GM18511 (cell line): Measurements from ENCODE around the gene UNC5B.
"Not testable (repeated sequence)": the region's sequence is repeated elsewhere in the genome, so short reads cannot be mapped to it uniquely, and the experiment has no call there.

Source experiments
- ATAC-seq: cut with Tn5 transposase; IDR thresholded peaks from one replicate; pipeline ENCODE4 v1.9.1; 2021; ENCODE audit warnings: mild to moderate bottlenecking, moderate library complexity; ENCODE audit not compliant: unreplicated experiment

The UNC5B gene

GRCh38 chr10:71294091-71294561 lies 81.8 kb downstream of the UNC5B start:
- no peak for ATAC-seq

DNA sequence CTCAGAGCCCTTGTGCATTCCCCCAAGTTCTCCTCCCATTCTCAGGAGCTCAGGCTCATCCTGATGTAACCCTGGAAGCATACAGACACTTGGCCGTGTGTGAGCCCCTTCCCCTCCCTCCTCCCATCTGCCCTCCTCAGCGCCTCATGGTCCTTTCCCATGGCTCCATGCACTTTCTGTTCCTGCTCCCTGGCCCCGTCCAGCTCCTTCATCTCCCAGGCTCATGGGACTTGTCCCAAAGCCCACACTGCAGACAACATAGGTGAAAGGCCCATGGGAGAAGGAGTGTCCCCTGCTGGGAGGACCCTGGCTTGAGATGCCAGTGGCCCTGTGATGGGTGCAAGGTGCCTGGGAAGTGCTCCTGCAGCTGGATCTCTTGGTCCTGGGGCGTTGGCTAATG lies 82.5 kb downstream of the UNC5B start:
- ATAC-seq = no peak

- ATAC-seq = no peak
Measured at GRCh38 chr10:71295641-71296040, 83.3 kb downstream of the UNC5B start.

GRCh38 chr10:71296086-71296485 lies 83.7 kb downstream of the UNC5B start:
- ATAC-seq = no peak

- not testable (repeated sequence) for ATAC-seq
Measured at GRCh38 chr10:71296811-71297210, 84.4 kb downstream of the UNC5B start.

GRCh38 chr10:71297343-71297742 lies 85.0 kb downstream of the UNC5B start:
- no peak for ATAC-seq

DNA sequence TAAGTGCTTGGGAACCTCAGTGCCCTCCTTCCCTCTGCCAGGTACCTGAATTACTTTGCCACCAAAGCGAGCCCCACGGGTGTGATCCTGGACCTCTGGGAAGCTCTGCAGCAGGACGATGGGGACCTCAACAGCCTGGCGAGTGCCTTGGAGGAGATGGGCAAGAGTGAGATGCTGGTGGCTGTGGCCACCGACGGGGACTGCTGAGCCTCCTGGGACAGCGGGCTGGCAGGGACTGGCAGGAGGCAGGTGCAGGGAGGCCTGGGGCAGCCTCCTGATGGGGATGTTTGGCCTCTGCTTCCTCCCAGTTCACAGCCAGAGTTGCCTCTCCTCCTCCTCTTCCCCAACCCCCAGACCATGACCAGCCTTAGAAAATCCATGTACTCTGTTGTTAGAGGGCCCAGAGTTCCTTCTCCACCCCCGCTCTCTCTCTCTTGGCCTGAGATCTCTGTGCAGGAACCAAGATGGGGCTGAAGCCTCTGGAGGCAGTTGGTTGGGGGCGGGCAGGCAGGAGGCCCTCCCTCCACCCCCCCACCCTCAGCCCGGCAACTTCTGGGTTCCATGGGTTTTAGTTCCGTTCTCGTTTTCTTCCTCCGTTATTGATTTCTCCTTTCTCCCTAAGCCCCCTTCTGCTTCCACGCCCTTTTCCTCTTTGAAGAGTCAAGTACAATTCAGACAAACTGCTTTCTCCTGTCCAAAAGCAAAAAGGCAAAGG lies 86.9 kb downstream of the UNC5B start:
- ATAC-seq = no peak

DNA sequence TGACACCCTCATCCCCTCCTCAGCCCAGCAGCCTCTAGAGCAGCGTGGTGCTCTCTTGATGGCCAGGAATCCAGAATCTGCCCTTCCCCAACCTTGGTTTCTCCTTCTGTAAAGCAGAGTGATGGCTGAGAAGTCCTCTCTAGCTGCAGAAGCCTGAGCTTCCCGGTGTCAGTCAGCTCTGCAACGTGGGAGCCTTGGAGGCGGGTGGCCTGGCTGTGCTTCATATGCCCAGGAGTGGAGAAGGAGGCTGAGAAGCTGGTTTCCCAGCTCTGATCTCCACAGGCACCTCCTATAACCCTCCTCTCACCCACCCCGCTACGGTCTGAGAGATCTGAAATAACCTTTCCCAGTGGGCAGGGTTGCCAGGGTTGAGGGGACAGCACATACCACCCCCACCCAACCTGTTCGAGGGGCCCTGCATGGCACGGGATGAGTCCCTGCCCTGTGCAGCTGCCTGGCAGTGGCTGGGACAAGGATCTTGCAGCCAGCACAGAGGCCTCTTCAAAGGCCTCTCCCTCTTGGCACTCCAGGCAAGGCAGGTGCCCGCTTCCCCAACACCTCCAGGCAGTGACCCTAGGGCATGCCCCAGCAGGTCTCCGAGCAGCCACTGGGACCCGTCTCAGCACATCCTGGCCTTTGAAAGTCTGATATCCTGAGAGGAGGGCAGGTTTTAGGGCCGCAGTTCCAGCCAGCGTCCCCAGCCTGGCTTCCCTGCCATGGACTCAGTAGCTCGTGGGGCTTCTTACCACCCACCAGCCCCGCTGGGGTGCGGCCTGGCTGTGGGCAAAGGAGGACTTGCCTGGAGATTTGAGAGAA lies 88.4 kb downstream of the UNC5B start:
- no peak for ATAC-seq

- no peak for ATAC-seq
Measured at GRCh38 chr10:71301371-71301916, 89.1 kb downstream of the UNC5B start.

- ATAC-seq = no peak
Measured at GRCh38 chr10:71302451-71302850, 90.1 kb downstream of the UNC5B start.

- no peak for ATAC-seq
Measured at GRCh38 chr10:71302874-71303568, 90.7 kb downstream of the UNC5B start.

- no peak for ATAC-seq
Measured at GRCh38 chr10:71303569-71303907, 91.2 kb downstream of the UNC5B start.

DNA sequence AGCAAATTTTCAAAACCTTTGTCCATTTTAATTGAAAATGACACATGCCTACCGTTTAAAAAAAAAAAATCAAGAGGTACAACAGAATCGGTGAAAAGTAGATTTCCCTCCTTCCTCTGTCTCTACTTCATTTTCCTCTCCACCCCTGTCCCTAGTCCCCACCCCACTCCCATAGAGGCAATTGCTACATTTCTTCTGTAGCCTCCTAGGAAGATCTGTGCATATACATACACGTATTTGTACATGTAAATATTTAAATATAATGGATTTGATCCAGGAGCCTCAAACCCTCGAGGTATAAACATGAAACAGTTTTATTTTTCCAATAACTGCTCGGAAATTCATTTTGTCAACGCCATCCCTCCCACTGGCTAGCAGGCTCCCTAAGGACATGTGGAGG lies 92.5 kb downstream of the UNC5B start:
- ATAC-seq = no peak

DNA sequence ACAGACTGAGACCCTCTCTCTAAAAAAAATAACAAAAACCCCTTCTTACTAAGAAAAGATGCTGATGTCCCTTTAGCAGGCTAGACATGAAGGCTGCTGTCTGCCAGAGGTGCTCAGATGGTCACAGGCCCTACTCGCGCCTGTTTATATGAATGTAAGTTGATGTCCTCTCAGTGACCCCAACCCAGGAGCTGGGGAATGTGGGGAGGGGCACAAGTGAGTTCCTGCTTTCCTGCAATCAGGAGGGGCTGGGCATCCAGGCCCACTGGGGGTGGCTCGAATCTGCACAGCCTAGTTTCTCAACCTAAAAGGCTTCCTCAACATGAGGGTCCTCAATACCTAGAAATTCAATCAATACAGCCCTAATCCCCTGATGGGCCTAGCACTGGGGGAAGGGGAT lies 94.6 kb downstream of the UNC5B start:
- no peak for ATAC-seq

DNA sequence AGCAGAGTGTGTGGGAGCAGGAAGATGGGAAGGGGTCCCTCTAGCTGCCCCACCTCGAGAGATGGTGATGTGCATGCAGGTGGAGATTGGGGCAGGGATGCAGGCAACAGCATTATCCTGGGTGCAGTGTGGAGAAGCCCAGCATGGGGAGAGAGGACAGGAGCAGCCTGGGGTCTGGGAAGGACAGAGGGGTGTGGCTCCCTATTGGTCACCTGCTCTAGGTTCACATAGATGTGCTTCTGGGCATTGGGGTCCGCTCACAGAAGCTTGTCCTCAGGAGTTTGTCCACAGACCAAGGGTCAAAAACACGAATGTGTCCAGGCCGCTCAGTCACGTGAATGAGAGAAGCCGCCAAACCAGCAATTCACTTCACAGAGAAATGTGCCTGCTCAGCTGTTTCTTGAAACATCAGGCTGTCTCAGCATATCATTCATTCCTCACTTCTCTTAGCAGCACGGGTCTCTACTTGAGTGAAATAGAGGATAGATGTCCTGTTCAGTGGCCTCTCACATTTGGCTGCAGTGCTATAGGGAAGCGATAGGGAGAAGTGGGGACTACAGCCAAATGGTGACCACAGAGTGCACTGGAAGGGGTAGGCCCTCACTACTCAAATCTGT lies 95.2 kb downstream of the UNC5B start:
- no peak for ATAC-seq

GRCh38 chr10:71308244-71308643 lies 95.9 kb downstream of the UNC5B start:
- no peak for ATAC-seq

- no peak for ATAC-seq
Measured at GRCh38 chr10:71308985-71309384, 96.6 kb downstream of the UNC5B start.

- no peak for ATAC-seq
Measured at GRCh38 chr10:71309919-71310318, 97.5 kb downstream of the UNC5B start.

DNA sequence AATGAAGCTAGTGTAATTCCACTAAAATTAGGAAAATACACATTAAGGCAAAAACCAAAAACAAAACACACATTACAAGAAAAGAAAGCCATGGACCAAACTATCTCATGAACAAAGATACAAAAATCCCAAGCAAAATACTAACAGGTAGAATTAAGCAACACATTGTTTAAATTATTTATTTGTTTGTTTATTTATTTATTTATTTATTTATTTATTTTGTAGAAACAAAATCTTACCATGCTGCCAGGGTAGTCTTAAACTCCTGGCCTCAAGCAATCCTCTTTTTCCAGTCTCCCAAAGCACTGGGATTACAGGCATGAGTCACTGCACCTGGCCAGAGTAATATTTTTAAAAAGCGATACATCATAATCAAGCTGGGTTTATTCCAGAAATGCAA lies 99.8 kb downstream of the UNC5B start:
- no peak for ATAC-seq

GRCh38 chr10:71312811-71313789 lies 100.7 kb downstream of the UNC5B start:
- ATAC-seq = no peak
